GM23248 (cell line): Measurements from ENCODE around the gene KLK3.

Experiments used
- EZH2 ChIP-seq: fragments of 200-600 bp; sonication (generic); IDR thresholded peaks from 2 replicates; pipeline ENCODE4 v1.6.1; 2018; ENCODE audit warnings: antibody characterized with exemption, mild to moderate bottlenecking; ENCODE audit not compliant: insufficient read depth, poor library complexity, severe bottlenecking
- EZH2phosphoT487 ChIP-seq: fragments of 200-600 bp; sonication (generic); IDR thresholded peaks from 2 replicates; pipeline ENCODE4 v1.6.1; 2018; ENCODE audit warnings: antibody characterized with exemption, moderate library complexity, mild to moderate bottlenecking, low read depth; ENCODE audit not compliant: insufficient read depth

GRCh38 chr19:50808856-50809255 lies 45.9 kb upstream of the KLK3 start:
- TF ChIP-seq EZH2 = no peak
- no peak for TF ChIP-seq EZH2phosphoT487
